Stimulated activated CD8-positive, alpha-beta memory T cell treated with anti-CD3 and anti-CD28 coated beads, Interleukin-7, amount 100 ng/mL, for 4 hours (primary cell): Measurements from ENCODE around the gene TAF1.
"Not testable (repeated sequence)": the region's sequence is repeated elsewhere in the genome, so short reads cannot be mapped to it uniquely, and the experiment has no call there.

ENCODE experiments used
- DNase-seq, 2 donors: peaks; one replicate each; pipeline ENCODE4 v3.0.0-alpha.2; 2020; ENCODE audit warnings: low read depth in 2 of 2

Gene TAF1

GRCh38 chrX:71509289-71509688 lies 143.1 kb downstream of the TAF1 start:
- no peak for DNase-seq

- DNase-seq = no peak
These were observed 144.0 kb downstream of the TAF1 start for GRCh38 chrX:71510161-71510560.

GRCh38 chrX:71513731-71514130 lies 147.6 kb downstream of the TAF1 start:
- not testable (repeated sequence) for DNase-seq

GRCh38 chrX:71514367-71515037 lies 148.3 kb downstream of the TAF1 start:
- no peak for DNase-seq

- DNase-seq = no peak
These were observed 148.9 kb downstream of the TAF1 start for GRCh38 chrX:71515038-71515396.
